DMS53 treated with DMSO at 0.1 percent for 48 hours (cell line): Measurements from ENCODE around the gene SLC27A4.

Source experiments
- DNase-seq: peaks from one replicate; lab custom pipeline; 2025; ENCODE audit not compliant: unreplicated experiment; lab: John Stamatoyannopoulos, UW

SLC27A4 gene

DNA sequence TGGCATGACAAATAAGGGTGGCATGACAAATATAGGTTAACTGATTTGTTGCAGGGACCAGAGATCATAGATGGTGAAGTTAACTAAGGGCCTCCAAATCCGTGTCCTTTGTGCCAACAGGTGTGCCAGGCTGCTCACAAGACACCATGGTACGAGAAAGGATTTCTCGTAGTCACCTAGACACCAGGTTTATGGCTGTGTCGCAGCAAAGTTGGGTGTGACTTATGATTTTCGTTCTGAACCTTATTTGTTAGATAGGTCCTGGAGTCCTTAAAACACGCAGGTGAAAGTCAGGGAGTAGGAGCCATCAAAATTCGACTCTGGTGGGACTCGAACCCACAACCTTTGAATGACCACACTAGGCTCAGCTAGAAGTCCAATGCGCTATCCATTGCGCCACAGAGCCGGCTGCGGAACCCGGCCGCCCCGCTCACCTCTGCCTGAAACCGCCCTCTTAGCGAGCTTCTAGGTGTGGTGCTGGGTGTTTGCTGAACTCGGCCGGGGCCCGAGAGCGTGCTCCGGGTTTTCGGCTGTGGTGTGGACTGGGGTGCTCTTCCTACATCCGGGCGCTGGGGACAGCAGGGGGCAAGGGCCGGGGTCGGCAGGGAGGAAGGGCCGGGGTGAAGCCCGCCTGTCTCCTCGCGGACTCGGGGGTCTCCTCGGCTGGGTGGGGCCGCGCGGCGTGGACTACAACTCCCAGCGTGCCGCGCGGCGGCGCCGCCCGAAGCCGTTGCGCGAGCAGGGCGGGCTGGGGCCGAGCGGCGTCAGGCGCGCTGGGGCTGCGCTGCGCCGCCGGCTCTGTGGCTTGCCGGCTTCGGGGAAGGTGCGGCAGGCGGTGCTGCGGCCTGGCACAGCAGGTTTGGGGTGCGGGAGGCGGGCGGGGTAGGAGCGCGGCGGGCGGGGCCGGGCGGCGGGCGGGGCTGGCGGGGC is at the start of gene SLC27A4:
Gene SLC27A4 (plus strand): TSS at position 767 of the 930 bp plus-strand sequence. CDS start 2,606 bp downstream, outside the sequence.
- DNase-seq: peak; percentile 82

DNA sequence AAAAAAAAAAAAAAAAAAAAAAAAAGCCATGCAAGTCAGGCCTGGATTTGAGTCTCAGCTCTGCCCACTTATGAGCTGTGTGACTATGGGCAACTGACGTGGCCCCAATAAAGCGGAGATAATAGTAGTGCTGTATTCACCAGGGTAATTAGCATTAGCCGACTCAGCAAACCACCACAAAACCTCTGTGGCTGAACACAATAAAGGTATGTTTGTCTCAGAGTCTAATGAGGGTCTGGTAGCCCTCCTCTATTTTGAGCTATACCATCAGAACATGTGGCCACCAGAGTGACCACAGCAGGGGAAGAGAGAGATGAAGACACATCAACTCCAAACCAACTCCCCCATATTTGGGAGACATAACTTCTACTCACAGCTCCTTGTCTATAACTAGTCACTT is 48.3 kb upstream of the SLC27A4 start:
- no peak for DNase-seq

DNA sequence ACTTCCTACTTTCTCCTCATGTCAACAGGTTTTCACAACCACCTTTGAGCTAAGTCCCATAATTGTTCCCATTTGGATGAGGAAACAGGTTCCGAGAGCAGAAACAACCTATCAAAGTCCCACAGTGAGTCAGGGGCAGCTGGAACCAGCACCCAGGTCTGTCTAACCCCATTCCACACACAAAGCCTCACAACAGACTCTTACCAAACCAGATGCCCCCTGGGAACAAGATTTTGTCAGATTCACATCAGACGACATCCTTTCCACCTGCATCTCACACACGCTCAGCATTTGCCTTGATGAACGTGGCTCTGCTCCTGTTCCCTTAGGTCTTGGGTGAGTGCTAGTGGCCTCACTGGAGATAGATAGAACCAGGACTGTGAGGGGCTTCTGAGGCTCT is 47.2 kb upstream of the SLC27A4 start:
- no peak for DNase-seq

DNA sequence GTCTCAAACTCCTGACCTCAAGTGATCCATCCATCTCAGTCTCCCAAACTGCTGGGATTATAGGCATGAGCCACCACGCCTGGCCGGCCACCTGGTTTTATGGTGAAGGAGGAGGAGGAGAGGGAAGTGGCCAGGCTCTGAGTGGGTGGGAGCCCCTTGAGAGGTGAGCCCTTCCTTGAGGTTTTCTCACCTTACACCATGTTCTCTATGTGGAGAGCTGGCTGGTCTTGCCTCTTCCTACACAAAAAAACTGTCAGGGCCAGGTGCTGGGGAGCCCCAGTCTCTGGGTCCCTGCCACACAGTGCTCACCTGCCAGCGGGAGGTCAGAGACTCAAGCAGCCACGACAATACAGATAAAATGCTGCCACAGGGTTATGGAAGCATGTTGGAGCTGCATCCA is 46.2 kb upstream of the SLC27A4 start:
- DNase-seq: no peak

DNA sequence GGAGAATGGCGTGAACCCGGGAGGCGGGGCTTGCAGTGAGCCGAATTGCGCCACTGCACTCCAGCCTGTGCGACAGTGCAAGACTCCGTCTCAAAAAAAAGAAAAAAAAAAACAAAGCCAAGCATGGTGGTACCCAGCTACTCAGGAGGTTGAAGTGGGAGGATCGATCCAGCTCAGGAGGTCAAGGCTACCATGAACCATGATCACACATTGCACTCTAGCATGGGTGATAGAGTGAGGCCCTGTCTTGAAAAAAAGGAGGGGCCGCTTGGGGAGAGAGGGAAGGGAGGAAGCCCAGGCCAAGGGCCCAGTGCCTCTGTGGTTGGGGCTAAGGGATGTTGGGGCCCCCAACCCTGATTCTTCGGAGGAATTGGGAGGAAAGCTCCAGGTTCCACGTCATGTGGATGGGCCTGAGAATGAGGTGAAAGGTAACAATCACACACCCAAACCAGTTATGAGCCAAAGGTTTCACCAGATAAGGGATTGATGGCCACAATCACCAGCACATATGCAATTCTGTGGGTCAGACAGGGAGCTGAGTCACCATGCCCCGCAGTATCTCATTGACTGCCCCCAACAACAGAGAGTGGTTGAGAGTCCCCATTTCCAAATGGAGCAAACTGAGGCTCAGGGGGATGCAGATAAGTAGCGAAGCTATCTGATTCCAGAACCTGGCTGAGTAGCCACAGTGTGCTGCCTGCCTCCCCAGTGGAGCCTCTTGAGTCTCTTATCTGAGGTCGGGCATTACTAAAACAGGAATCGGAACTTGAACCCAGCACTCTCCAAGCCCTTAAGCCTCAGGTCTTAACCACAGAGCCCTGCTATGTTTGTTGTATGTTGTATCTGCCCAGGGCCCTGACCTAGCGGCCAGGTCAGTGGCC is 43.7 kb upstream of the SLC27A4 start:
- DNase-seq: no peak

DNA sequence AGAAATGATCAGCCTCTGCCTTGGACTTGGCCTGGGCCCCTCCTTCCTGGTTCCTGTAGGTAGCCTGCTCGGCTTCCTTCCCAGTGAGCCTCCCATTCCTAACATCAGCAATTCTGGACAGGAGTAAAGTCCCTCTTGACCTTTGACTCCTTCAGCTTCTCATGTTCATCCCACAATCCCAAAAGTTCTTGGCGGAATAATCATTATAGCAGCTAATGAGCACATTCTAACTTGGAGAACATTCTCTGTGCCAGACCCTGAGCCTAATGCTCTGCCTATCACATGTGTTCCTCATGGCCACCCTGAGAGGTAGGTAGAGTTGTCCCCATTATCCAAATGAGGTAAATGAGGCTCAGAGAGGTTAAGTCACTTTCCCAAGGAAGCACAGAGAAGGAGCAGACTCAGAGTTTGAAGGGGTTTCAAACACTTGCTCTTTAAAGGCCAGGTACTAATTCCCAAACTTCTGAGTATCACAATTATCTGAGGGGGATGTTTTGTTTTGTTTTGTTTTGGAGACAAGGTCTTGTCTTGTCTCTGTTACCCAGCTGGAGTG is 43.0 kb upstream of the SLC27A4 start:
- no peak for DNase-seq

DNA sequence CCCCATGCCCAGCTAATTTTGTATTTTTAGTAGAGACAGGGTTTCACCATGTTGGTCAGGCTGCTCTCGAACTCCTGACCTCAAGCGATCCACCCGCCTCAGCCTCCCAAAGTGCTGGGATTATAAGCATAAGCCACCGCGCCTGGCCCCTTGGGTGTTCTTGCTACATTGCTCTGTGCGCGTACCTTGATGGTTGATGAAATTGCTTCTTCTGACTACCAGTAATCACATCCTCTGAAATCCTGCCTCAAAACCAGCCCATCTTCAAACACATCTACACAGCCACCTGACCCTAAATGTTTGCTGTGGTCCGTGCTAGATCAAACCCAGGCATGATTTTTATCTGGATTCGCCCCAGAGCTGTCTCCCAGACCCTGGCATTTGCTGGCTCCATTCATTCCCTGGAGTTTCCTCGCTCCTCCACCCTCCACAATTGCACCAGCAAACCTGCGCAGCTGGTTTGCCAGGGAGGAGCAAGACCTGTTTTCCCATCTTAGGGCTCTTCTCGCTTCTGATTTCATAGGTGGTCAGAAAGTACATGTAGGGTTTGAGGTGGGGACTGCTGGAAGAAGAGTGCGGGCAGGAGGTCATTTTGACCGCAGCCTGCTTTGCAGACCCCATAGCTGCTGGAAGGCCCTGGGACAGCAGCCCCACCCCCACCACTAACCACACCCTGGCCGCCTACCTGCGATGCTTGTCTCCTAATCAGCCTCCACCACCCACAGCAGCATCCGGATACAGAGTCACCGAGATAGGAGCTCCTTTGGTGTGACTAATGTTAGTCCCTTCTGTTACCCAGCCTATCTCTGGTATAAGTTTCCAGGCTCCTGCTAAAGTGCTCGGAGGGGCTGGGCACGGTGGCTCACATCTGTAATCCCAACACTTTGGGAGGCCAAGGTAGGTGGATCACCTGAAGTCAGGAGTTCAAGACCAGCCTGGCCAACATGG is 41.5 kb upstream of the SLC27A4 start:
- DNase-seq: no peak

DNA sequence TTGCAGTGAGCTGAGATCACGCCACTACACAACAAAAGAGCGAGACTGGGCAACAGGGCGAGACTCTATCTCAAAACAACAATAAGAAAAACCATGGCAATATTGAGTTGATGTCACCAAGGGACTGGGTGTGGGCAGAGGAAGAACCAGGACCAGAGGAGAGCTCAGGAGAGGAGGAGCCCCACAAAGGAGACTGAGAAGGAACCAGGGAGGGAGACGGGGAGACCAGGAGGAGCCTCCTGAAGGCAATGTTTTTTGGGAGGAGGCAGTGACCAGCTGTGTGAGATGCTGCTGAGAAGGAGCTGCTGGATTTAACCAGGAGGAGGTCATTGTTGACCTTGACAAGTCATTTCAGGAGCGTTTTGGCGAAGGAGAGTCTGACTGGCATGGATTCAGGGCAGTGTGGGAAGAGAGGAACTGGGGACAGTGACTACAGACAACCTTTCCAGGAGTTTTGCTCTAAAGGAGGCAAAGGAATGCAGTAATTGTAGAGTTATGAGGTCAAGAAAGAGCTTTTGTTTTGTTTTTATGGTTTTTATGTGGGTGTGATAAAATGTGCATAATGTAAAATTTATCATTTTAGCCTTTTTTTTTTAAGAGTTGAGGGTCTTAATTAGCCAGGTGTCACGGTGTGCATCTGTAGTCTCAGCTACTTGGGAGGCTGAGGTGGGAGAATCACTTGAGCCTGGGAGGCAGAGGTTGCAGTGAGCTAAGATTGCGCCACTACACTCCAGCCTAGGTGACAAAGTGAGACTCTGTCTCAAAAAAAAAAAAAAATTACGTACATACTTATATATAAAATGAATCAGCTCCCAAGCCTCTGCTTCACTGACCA is 36.0 kb upstream of the SLC27A4 start:
- DNase-seq: no peak

DNA sequence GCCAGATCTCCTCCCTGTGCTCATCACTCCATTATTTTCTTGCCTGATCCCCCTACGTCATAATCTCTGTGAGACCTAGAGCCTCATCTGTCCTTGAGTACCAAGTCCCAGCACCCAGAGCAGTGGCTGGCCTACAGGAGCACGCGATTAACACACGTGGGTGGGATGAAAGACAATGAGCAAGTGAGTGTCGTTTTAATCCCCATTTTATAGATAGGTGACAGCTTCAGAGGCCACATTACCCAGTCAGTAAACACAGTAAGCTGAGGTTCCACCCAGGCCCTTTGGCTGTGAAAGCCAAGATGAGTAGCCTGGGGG is 35.4 kb upstream of the SLC27A4 start:
- DNase-seq: no peak

DNA sequence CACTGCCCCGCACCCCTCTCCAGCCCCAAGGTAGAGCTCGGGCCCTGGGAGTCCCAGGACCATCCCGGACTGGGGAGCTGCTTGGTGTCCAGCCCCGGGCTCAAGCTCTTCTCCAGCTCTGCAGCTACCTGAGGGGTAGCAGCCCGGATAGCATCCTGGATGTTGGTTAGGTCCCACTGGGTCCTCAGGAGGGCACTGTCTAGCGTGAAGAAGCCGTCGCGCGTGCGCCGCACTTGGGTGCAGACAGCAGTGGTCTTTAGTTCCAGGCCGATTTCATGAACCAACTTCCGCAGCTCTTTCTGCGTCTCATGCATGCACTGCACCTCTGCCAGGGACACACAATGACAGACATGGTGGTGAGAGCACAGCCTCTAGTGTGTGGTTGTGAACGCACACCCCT is 30.8 kb upstream of the SLC27A4 start:
- no peak for DNase-seq

DNA sequence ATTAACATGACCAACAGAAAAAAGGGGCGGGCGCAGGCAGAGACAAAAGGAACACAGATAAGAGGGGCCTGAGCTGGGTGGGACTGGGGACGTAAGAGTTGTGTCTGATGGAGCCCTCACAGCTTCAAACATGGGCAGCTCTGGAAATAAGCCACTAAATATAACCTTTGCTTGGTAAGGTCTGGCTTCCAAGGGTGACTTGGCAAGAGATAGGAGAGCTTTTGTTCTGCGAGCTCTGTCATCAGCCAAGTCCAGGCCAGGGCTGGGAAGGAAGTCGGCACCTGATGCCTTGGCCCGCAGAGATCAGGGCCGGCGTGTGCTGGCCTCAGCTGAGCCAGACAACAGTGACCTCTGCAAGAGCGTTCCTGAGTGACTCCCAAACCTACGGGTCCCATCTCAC is 29.9 kb upstream of the SLC27A4 start:
- no peak for DNase-seq

DNA sequence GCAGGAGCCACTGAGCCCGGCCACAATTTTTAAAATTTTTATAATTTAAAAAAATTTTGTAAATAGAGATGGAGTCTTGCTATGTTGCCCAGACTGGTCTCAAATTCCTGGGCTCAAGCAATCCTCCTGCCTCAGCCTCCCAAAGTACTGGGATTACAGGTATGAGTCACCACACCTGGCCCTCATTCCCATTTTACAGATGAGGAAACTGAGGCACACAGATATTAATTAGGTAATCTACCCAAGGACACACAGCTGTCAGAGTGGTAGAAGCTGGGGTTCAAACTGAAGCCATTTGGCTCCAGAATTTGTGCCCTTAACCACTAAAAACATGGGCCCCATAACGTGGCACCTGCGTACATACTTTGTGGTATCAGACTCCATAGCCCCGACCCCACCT is 25.6 kb upstream of the SLC27A4 start:
- no peak for DNase-seq

DNA sequence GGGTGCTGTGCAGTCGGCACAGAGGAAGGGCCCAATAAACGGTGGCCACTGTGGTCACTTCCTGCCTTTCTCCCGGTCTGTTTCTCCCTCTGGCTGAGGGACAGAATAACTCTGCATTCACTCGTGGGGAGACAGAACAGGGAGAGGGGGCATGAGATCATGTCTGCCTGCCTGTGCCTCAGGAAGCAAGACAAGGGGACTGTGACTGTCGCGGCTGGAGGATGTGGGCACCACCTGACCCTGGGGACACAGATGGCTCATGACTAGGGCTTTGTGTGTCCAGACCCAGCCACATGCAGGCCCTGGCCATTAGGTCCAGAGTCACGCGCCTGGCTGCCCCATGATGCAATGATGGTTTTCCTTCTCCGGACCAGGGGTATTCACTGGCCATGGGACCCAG is 23.9 kb upstream of the SLC27A4 start:
- DNase-seq: no peak

DNA sequence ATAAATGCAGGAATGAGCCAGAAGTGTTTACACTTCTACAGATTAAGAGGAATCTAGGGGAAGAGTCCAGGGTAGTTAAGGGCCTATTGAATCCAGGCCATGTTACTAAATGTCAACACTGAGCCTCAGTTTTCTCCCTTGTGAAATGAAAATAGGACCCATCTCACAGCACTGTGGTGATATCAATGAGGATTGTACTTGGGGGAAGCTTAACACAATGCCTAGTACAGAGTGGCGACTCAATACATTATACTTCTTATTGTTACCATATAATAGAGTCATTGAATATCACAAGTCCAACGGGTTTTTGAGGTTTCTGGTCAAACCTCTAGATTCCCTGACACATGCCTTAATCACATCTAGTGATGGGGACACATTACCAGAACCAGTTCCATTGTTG is 22.7 kb upstream of the SLC27A4 start:
- DNase-seq: no peak

DNA sequence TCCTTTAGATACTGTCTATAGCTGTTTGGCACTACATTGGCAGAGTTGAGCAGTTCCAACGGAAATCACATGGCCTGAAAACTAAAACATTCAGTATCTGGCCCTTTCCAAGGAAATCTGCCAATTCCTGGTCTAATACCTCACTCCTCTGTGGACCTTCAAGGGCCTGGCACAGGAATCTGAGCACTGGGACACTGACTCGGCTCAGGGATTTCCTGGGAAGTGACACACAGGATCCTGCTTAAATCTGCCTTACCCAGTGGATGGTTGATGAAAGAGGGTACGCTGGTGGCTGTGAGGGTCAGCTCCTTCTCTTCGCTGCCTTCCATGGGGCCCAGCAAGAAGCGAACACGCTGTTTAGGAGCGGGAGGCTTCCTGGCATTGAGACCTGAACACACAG is 19.0 kb upstream of the SLC27A4 start:
- no peak for DNase-seq

DNA sequence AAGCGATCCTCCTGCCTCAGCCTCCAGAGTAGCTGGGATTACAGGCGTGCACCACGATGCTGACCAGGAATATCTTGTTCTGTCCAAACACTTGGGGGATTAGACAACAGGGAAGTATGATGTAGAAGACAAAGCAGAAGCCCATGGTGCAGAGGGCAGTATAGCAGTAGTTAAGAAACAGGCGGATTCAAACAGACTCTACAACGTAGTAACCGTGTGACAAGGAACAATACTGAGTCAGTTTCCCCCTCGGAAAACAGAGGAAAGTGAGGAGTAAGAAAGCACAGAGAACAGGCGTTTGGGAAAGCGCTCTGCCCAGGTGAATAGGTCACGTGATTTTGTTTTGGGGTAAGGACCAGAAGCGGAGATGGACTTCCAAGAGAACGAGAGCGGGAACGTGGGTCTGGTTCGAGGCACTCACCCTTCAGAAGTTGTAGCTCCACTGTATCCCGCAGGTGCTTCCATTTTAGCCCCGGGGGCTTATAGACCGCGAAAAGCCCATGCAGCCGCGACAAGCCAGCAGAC is 18.4 kb upstream of the SLC27A4 start:
- DNase-seq: no peak

DNA sequence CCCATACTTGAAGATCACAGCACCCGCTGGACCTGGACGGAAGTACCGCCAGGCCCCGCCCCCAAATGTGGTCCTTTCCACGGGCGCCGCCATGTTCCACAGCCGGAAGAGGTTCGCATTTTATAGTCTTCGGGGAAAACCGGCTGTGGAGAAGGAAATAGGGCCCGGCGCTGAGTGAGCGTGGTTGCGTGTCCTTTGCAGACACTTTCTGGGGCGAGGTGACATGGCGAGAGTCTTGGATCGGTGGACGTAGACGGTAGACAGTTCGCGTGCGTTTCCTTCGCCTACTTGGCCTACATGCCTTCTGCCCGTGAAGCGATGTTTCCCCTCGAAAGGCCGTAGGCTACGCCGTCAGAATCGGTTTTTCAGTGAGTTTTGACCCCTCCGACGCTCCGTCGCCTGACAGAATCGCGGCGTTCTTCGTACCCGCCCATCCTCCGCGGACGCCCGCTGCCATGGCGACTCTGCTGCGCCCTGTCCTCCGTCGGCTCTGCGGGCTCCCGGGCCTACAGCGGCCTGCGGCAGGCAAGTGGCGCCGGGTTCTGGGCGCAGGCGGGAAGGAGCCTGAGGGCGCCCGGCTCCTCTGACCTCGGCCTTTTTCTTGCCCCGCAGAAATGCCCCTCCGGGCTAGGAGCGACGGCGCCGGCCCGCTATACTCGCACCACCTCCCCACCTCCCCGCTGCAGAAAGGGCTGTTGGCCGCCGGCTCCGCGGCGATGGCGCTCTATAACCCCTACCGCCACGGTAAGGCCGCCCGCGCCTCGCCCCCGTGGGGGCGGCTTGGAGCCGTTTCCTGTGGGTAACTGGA is 17.7 kb upstream of the SLC27A4 start, which contains the start of the genes COQ4 and TRUB2:
Gene COQ4 (plus strand): TSS at position 436 of the 808 bp plus-strand sequence. CDS start 20 bp downstream, at position 456.
Gene TRUB2 (minus strand): TSS at position 44 of the 808 bp plus-strand sequence. CDS start 39 bp downstream, at position 5.
- DNase-seq: peak; percentile 90

DNA sequence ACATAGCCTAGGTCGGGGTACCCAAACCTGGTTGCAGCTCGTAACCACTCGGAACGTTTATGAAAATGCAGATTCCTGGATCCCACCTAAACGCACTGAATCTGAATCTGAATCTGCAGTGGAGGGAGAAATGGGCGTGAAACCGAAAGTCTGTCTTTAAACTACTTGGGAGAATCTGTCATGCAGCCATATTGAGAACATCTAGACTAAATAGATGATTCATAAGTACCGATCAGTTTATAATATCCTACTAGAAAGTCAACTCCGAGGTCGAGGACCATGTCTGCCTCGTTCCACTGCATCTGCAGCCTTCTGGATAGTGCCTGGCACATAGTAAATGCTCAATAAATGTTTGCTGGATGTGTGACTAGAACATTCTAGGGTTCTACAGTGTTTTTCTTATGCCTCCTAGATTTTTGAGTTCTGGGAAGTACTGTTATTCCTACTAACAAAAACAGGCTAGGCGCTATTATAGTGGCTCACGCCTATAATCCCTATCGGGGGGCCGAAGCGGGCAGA is 17.1 kb upstream of the SLC27A4 start:
- no peak for DNase-seq
